ENCODE results near the gene MNT. TPM values are rescaled to one million over a fixed set of nuclear protein-coding genes. Genes with fewer than 3 reads are reported as not detected.

The MNT gene
- polyA plus RNA-seq, 1 donor (not counting 4 experiments of a cell fraction or from before 2014, with no cell fraction given), result 2.0 TPM

DNA sequence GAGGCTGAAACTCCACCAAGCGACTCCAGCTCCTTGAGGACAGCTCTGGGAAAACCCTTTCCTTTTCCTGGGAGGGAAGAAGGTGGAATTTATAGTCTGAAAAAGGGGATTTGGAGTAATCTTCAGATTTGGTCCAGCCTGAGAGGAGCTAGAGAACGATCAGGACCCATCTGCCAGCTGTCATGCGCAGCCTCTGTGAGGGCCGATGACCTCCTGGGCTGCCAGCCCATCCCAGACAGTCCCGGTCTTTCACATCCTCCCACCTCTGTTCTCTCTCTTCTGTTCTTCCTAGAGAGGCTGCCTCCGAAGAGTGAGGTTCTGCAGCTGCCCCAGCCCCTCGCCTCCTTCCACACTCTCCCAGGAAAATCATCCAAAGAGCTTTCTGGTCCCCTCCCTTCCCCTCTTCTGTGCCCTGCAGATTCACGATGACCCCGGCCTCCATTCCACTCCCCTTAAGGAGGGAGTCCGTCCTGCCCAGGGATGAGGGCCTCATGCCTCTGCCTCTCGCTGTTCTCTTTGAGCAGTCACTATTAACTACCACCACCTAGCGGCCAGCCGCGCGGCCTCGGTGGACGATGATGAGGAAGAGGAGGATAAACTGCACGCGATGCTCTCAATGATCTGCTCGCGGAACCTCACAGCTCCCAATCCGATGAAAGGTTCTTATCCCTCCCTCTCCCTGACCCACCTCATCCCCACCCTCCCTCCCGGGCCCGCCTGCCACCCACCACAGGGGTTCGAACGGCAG, 33.9 kb downstream of the MNT start:
- no peak overlapping the region for H2AFZ ChIP-seq (ENCODE audit: control insufficient read depth, low read length)
- peaks cover 5 to 14% of the 10 kb centered on the region in 2 experiments for H3K36me3 ChIP-seq (ENCODE audit: control insufficient read depth in 2 of 2, extremely low read depth in 1 of 2, insufficient read depth in 2 of 2, low read length in 2 of 2)
- no peak overlapping the region for H3K4me2 ChIP-seq (ENCODE audit: control insufficient read depth, extremely low read depth, insufficient read depth, low read depth, low read length)
- H4K20me1 ChIP-seq (ENCODE audit: control insufficient read depth, extremely low read depth, insufficient read depth, low read length), result peaks cover 2% of the 10 kb centered on the region
- no peaks in the 10 kb centered on the region for H3K79me2 ChIP-seq (ENCODE audit: control insufficient read depth, insufficient read depth, low read length)
- no peaks in the 10 kb centered on the region for H3K9me3 ChIP-seq (ENCODE audit: control insufficient read depth, low read depth, low read length)
- H3K4me3 ChIP-seq (ENCODE audit: control insufficient read depth in 2 of 3, extremely low read depth in 1 of 3, insufficient read depth in 2 of 3, low read depth in 1 of 3, low read length in 3 of 3), result no peak overlapping the region
- H3K27me3 ChIP-seq (ENCODE audit: control insufficient read depth, extremely low read depth, insufficient read depth, low read length), result no peaks in the 10 kb centered on the region
- no peaks in the 10 kb centered on the region for H3K9me1 ChIP-seq (ENCODE audit: control insufficient read depth, extremely low read depth, insufficient read depth, low read length)
- no peak for DNase-seq (ENCODE audit: low read depth, low spot score)
- no peak for FAIRE-seq
- H3K9ac ChIP-seq (ENCODE audit: control insufficient read depth, extremely low read depth, insufficient read depth, low read length), result no peak overlapping the region
- no peak overlapping the region for H3K27ac ChIP-seq (ENCODE audit: control insufficient read depth, insufficient read depth, low read length)
- dilution Hi-C loops (cut with MboI; ENCODE audit: extremely low pct_ligation_motif_present, low sequenced_read_pairs), result no loop called here
- H3K4me1 ChIP-seq (ENCODE audit: control insufficient read depth, extremely low read depth, insufficient read depth, low read length), result no peaks in the 10 kb centered on the region
- no peak for TF ChIP-seq EZH2 (IDR thresholded peaks at IDR 0.05; ENCODE audit: low read length)
- TF ChIP-seq, protein P1, sequence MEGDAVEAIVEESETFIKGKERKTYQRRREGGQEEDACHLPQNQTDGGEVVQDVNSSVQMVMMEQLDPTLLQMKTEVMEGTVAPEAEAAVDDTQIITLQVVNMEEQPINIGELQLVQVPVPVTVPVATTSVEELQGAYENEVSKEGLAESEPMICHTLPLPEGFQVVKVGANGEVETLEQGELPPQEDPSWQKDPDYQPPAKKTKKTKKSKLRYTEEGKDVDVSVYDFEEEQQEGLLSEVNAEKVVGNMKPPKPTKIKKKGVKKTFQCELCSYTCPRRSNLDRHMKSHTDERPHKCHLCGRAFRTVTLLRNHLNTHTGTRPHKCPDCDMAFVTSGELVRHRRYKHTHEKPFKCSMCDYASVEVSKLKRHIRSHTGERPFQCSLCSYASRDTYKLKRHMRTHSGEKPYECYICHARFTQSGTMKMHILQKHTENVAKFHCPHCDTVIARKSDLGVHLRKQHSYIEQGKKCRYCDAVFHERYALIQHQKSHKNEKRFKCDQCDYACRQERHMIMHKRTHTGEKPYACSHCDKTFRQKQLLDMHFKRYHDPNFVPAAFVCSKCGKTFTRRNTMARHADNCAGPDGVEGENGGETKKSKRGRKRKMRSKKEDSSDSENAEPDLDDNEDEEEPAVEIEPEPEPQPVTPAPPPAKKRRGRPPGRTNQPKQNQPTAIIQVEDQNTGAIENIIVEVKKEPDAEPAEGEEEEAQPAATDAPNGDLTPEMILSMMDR (optimal IDR thresholded peaks at IDR 0.05 in 1 of 3, IDR thresholded peaks at IDR 0.05 in 1 of 3, conservative IDR thresholded peaks at IDR 0.05 in 1 of 3; ENCODE audit: extremely low read depth in 1 of 3, insufficient read depth in 2 of 3, low read length in 3 of 3), result no peak

- FAIRE-seq, result no peak
- TF ChIP-seq, protein P1 (optimal IDR thresholded peaks at IDR 0.05 in 1 of 3, IDR thresholded peaks at IDR 0.05 in 1 of 3, conservative IDR thresholded peaks at IDR 0.05 in 1 of 3; ENCODE audit: extremely low read depth in 1 of 3, insufficient read depth in 2 of 3, low read length in 3 of 3), result no peak
- no peak for TF ChIP-seq EZH2 (IDR thresholded peaks at IDR 0.05; ENCODE audit: low read length)
These were observed 35.7 kb downstream of the MNT start for GRCh38 chr17:2365132-2365531.

More at GRCh38 chr17:2365132-2365531, 35.7 kb downstream of the MNT start:
- Histone ChIP-seq H3K9ac (ENCODE audit: control insufficient read depth, extremely low read depth, insufficient read depth, low read length) (no peak overlapping the region), H3K9me1 (ENCODE audit: control insufficient read depth, extremely low read depth, insufficient read depth, low read length) (no peaks in the 10 kb centered on the region), H2AFZ (ENCODE audit: control insufficient read depth, low read length) (no peak overlapping the region), H3K4me1 (ENCODE audit: control insufficient read depth, extremely low read depth, insufficient read depth, low read length) (peaks cover 4% of the 10 kb centered on the region), H3K27ac (ENCODE audit: control insufficient read depth, insufficient read depth, low read length) (no peak overlapping the region), H3K36me3 (ENCODE audit: control insufficient read depth in 2 of 2, extremely low read depth in 1 of 2, insufficient read depth in 2 of 2, low read length in 2 of 2) (peaks cover 5 to 12% of the 10 kb centered on the region in 2 experiments), H3K27me3 (ENCODE audit: control insufficient read depth, extremely low read depth, insufficient read depth, low read length) (no peaks in the 10 kb centered on the region), H4K20me1 (ENCODE audit: control insufficient read depth, extremely low read depth, insufficient read depth, low read length) (no peaks in the 10 kb centered on the region), H3K4me3 (ENCODE audit: control insufficient read depth in 2 of 3, extremely low read depth in 1 of 3, insufficient read depth in 2 of 3, low read depth in 1 of 3, low read length in 3 of 3) (no peak overlapping the region), H3K9me3 (ENCODE audit: control insufficient read depth, low read depth, low read length) (no peaks in the 10 kb centered on the region), H3K79me2 (ENCODE audit: control insufficient read depth, insufficient read depth, low read length) (no peaks in the 10 kb centered on the region), H3K4me2 (ENCODE audit: control insufficient read depth, extremely low read depth, insufficient read depth, low read depth, low read length) (no peak overlapping the region)
- DNase-seq (ENCODE audit: low read depth, low spot score), result no peak
- dilution Hi-C loops (cut with MboI; ENCODE audit: extremely low pct_ligation_motif_present, low sequenced_read_pairs), result no loop called here

Measured in keratinocyte (primary cell).